GM08714 (cell line): ENCODE measurements around the gene RNF217.

Experiments used
- H3K4me3 ChIP-seq: fragments of 200-500 bp; sonication (Bioruptor generic); 2 replicates; pipeline ENCODE4 v1.5.1; 2014; ENCODE audit warnings: mild to moderate bottlenecking, low read length, inconsistent platforms
- ZNF274 ChIP-seq: IDR thresholded peaks from 2 replicates; pipeline ENCODE4 v1.6.1; 2012; ENCODE audit warnings: mild to moderate bottlenecking, low read depth, low read length

Gene RNF217

GRCh38 chr6:124990988-124991387 lies 28.8 kb downstream of the RNF217 start:
- no peak overlapping the region for H3K4me3 ChIP-seq
- TF ChIP-seq ZNF274: no peak

GRCh38 chr6:124991764-124992295 lies 29.6 kb downstream of the RNF217 start:
- no peak for TF ChIP-seq ZNF274
- H3K4me3 ChIP-seq: no peak overlapping the region

DNA sequence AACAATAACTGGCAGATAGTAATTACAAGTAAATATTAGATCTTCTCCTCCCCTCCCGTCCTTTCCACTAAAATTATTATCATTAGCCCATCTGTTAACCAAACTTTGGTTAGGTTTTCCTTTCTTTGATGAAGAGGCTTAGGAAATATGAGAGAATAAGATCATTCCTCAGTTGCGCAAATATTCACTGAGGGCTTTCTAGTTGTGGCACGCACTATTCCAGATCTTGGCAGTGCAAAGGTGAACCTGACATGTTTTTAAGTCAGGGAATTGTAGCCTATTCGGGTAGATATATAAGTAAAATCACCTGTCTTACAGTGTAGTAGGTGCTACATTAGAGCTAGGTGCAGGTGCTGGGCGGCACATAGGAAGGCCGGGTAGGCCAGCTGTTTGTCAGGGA lies 31.1 kb downstream of the RNF217 start:
- no peak overlapping the region for H3K4me3 ChIP-seq
- no peak for TF ChIP-seq ZNF274

DNA sequence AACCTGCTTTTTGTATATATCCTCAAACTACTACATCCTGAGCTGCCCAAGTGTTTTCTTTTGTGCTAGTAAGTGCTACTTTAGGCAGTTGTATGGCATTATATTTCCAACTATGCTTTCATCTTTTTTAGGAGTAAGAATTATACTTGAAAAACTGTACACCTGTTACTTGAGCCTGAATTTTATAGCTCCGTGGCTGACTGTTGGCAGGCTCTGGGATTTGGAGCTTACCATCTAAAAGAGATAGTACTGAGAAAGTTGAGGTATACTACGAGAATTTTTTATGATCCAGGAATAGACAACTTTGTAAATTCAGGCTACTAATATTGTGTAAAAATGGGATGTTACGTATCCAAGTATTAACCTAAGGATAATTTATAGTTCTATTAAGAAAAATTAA lies 32.4 kb downstream of the RNF217 start:
- no peak for TF ChIP-seq ZNF274
- no peak overlapping the region for H3K4me3 ChIP-seq

DNA sequence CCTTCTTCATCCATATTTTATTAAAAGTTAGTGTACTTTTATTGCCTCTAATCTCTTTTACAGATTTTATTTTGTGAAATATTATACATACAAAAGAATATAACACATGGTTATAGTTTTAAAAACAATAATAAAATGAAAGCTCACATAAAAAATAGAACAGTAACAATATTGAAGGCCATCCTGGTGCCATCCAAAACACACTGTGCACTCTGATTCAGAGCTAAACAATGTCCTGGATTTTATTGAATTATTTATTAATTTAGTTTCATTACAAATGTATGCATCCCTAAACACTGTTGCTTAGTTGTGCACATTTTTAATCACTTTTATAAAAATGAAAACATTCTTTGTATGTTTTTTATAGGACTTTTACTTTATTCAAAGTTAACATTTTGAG lies 32.9 kb downstream of the RNF217 start:
- TF ChIP-seq ZNF274: no peak
- no peak overlapping the region for H3K4me3 ChIP-seq

DNA sequence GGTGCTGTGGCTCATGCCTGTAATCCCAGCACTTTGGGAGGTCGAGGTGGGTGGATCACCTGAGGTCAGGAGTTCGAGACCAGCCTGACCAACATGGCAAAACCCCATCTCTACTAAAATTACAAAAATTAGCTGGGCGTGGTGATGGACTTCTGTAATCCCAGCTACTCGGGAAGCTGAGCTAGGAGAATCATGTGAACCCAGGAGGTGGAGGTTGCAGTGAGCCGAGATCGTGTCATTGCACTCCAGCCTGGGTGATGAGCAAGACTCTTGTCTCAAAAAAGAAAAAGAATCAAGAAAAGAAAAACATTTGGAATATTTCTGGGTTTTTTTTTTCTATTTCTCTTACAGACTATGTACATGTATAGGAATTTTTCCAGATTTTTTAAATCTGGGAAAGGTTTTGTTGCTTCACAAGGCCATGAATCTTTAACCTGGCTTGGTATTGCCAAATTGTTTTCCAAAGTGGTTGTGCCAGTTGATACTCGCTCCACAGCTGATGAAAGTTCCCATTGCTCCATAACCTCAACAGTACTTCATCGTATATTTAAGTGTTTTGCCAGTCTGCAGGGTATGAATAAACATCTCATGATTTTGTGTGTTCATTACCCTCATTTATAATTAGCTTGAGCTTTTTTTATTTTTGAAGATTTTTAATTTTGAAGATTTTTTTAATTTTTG lies 33.5 kb downstream of the RNF217 start:
- TF ChIP-seq ZNF274: no peak
- H3K4me3 ChIP-seq: no peak overlapping the region

GRCh38 chr6:124996411-124996810 lies 34.2 kb downstream of the RNF217 start:
- no peak overlapping the region for H3K4me3 ChIP-seq
- no peak for TF ChIP-seq ZNF274

DNA sequence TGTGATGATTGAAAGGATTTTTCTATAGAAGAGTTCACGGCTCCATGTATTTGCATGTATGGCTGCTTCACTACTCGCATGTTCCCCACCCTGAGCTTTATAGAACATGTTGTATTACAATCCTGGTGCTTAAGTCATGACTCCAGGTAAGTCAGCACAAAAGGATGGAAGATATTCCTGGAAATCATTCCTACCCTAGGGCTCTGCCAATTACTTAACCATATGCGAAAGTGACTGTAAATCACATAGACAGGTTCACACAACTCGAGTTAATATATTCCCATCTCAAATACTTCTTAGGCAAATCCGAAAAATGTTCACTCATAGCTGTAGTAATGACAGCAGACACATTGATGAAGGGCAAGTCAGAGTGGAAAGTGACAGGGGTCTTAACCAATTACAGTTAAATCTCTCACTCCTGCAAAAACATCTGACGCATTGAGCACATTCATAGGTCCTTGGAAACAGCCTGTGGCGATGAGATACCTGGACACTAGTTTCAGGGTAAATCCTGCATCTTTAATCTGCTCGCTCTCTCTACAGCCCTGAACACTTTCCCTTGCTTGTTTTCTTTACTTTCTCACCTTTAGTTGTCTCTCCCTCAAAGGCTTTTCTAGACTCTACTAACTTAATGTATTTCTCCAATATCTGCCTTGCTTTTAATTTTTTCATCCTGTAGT lies 35.1 kb downstream of the RNF217 start:
- no peak for TF ChIP-seq ZNF274
- no peak overlapping the region for H3K4me3 ChIP-seq

DNA sequence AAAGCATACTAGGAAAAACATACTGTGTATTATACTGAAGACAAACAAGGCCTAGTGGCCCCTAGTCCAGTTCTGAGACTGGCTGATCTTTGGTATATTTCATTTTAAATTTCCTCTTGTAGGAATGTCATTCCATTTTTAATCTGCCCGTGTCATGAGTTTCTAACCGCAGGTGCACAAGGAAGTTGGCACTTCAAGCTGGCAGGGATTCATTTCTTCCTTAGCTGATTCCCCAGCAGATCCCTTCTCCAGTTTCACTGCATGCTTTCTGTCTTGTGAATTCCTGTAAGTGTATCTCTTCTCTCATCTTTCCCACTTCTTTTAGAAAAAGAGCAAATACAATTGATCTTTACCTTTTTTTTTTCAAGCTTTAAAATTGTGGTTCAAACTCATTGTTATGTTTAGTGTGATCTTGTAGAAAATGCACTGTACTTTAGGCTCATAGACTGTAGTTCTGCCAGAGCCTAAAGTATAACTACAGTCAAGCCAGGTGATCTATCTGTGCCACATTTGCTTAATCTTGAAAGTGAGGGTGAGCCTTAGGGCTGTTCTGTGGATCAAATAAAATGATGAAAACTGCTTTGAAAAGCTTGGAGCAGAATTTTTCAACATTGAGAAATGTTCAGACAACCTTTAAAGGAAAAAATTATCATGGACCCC lies 37.0 kb downstream of the RNF217 start:
- no peak overlapping the region for H3K4me3 ChIP-seq
- no peak for TF ChIP-seq ZNF274

DNA sequence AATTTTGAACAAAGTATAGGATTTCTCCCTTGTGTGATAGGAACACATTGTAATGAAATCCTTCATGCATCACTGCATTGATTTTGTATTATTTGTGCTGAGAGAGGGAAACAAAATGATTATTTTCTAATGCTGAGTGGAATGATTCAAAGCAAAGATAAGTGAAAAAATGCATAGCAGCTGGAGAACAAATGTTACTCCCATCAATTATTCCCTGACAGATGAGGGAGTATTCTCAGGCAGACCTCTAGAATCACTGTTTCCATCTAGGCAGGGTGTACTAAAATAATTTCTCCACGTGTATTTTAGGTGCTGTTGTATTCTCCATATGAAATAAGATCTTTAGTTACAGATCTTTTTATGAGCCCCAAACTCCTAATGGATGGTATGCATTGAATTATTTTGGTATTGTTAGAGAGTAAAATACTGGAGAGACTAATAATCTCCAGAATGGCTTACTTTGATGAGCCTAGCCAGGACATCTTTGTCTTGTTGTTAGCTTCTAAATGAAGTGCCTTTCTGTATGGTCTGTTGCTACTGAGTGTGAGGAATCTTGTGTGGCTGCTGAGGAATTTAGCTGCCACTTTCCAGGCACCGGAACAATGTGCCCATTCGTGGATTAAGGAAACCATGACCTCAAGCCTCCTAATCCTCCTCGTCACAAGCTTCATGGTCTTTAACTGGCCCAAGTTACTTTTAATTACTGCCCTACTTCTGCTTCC lies 39.6 kb downstream of the RNF217 start:
- H3K4me3 ChIP-seq: no peak overlapping the region; the same call in 1 of the 2 replicates

DNA sequence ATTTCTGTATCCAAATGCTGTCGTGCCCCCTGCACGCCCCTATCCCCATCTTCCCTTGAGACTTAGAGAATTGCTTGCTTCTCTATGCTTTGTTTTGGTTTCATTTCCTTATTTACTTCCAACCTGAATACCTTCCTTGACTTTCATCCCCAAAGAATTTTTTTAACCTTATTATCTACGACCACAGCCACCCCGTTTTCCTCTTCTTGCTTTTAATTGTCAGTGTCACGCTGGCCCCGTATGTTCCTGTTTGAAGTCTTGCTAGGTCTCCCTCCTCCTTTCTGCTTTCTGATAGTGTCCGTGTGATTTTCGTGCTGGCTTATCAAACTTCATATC lies 40.1 kb downstream of the RNF217 start:
- no peak for TF ChIP-seq ZNF274
- H3K4me3 ChIP-seq: no peak overlapping the region; the same call in 1 of the 2 replicates

More for the DNA sequence above, 39.6 kb downstream of the RNF217 start:
- TF ChIP-seq ZNF274: no peak

GRCh38 chr6:125003070-125003469 lies 40.8 kb downstream of the RNF217 start:
- TF ChIP-seq ZNF274: no peak
- no peak overlapping the region for H3K4me3 ChIP-seq

- no peak overlapping the region for H3K4me3 ChIP-seq
- TF ChIP-seq ZNF274: no peak
Measured at GRCh38 chr6:125004198-125004597, 42.0 kb downstream of the RNF217 start.
